Ishikawa (cell line): ENCODE measurements around the gene BAD.
A peak's percentile ranks its signal among the peaks of the same experiment; 100 is the strongest.

Experiments
- CEBPB ChIP-seq: IDR thresholded peaks from 2 replicates; pipeline ENCODE4 v1.6.1; 2012
- CREB1 ChIP-seq: IDR thresholded peaks from 2 replicates; pipeline ENCODE4 v1.6.1; 2012; ENCODE audit warnings: low read depth
- EGR1 ChIP-seq: IDR thresholded peaks from 2 replicates; pipeline ENCODE4 v1.6.1; 2012
- EP300 ChIP-seq: IDR thresholded peaks from 2 replicates; pipeline ENCODE4 v1.6.1; 2012; ENCODE audit warnings: borderline replicate concordance
- FOXM1 ChIP-seq: IDR thresholded peaks from 2 replicates; pipeline ENCODE4 v1.6.1; 2012; ENCODE audit warnings: low read depth, borderline replicate concordance
- NFIC ChIP-seq: IDR thresholded peaks from 2 replicates; pipeline ENCODE4 v1.6.1; 2012
- RAD21 ChIP-seq: IDR thresholded peaks from 2 replicates; pipeline ENCODE4 v1.6.1; 2012; ENCODE audit warnings: low read depth
- TAF1 ChIP-seq: IDR thresholded peaks from 2 replicates; pipeline ENCODE4 v1.6.1; 2012; ENCODE audit warnings: low read depth, mild to moderate bottlenecking
- TCF12 ChIP-seq: IDR thresholded peaks from 2 replicates; pipeline ENCODE4 v1.6.1; 2012; ENCODE audit warnings: low read depth
- TEAD4 ChIP-seq: IDR thresholded peaks from 2 replicates; pipeline ENCODE4 v1.6.1; 2012
- USF1 ChIP-seq: IDR thresholded peaks from 2 replicates; pipeline ENCODE4 v1.6.1; 2012
- YY1 ChIP-seq: IDR thresholded peaks from 2 replicates; pipeline ENCODE4 v1.6.1; 2012; ENCODE audit warnings: low read depth
- ZBTB7A ChIP-seq: IDR thresholded peaks from 2 replicates; pipeline ENCODE4 v1.6.1; 2012; ENCODE audit warnings: low read depth
- TF ChIP-seq, protein P1 (sequence below): IDR thresholded peaks from 2 replicates; pipeline ENCODE4 v1.6.1; 2012
- TF ChIP-seq, protein P2 (sequence below): IDR thresholded peaks from 2 replicates; pipeline ENCODE4 v1.6.1; 2012; ENCODE audit warnings: low read depth, mild to moderate bottlenecking

BAD gene

GRCh38 chr11:64246621-64246870, 37.9 kb downstream of the BAD start:
- TF ChIP-seq, protein P1, sequence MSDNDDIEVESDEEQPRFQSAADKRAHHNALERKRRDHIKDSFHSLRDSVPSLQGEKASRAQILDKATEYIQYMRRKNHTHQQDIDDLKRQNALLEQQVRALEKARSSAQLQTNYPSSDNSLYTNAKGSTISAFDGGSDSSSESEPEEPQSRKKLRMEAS, result peak; percentile 21; the same call in 1 of the 2 replicates
- TF ChIP-seq USF1 (peak; percentile 38; the same call in 1 of the 2 replicates), YY1 (peak; percentile 72)

DNA sequence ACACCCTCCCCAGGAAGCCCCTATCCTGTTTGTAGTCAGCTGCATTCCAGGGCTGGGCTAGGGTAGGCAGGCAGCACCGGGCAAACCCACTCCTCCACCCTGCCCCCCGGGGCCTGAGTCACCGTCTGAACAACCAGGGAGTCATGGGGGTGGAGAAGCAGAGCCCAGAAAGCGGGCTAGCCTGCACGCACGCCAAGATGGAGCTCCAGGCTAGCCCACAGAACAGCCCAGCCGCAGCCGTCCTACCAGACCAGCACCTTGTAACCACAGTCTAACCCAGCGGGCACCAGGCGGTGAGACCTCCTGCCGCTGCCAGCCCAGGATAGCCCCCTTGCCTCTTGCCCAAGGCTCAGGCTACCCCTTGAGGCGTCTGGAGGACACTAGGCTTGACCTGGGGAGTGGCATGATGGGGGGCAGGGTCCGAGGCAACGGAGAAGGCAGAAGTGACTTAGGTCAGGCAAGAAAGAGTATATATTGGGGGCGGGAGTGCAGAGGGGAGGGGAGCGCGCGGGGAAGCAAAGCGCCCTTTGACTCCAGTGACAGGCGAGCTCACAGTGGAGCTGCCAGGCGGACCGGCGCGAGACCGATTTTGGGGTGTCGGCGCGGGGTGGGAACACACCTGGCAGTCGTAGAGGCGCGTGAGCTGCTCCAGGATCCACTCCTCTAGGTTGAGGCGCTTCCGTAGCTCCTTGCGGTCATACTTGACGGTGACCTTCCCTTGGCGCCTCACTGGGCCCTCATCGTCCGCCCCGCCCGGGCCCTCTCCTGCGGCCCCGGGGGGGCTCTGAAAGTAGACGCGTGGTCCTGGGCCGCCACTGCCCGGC, 38.5 kb downstream of the BAD start:
- TF ChIP-seq YY1 (peak; percentile 33; the same call in 1 of the 2 replicates), TCF12 (no peak), RAD21 (no peak), USF1 (no peak), FOXM1 (no peak), TEAD4 (peak; percentile 52; the same call in 1 of the 2 replicates), CEBPB (no peak), CREB1 (no peak), TAF1 (peak; percentile 29), ZBTB7A (peak; percentile 68; the same call in 1 of the 2 replicates), EGR1 (no peak), NFIC (no peak), EP300 (no peak)
- TF ChIP-seq, protein P1, result no peak; the same call in 1 of the 2 replicates
- TF ChIP-seq, protein P2, sequence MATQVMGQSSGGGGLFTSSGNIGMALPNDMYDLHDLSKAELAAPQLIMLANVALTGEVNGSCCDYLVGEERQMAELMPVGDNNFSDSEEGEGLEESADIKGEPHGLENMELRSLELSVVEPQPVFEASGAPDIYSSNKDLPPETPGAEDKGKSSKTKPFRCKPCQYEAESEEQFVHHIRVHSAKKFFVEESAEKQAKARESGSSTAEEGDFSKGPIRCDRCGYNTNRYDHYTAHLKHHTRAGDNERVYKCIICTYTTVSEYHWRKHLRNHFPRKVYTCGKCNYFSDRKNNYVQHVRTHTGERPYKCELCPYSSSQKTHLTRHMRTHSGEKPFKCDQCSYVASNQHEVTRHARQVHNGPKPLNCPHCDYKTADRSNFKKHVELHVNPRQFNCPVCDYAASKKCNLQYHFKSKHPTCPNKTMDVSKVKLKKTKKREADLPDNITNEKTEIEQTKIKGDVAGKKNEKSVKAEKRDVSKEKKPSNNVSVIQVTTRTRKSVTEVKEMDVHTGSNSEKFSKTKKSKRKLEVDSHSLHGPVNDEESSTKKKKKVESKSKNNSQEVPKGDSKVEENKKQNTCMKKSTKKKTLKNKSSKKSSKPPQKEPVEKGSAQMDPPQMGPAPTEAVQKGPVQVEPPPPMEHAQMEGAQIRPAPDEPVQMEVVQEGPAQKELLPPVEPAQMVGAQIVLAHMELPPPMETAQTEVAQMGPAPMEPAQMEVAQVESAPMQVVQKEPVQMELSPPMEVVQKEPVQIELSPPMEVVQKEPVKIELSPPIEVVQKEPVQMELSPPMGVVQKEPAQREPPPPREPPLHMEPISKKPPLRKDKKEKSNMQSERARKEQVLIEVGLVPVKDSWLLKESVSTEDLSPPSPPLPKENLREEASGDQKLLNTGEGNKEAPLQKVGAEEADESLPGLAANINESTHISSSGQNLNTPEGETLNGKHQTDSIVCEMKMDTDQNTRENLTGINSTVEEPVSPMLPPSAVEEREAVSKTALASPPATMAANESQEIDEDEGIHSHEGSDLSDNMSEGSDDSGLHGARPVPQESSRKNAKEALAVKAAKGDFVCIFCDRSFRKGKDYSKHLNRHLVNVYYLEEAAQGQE, result no peak

DNA sequence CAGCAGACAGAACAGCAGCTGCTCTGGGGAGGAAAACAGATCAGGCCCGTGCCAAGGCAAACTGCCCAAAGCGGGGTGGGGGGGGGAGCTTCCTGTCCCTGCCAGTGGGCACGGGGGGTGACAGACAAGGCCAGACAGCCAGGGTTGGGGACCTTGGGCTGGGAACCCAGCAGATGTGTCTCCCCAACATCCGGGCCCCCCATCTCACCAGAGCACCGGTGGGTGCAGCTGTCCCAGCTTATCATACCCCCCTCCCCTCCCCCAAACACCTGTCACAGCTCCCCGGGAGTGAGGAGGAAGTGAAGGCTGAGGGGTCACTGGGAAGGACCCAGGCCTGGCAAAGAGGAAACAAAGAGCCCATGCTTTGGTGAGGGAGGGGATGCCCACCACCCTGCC, 39.1 kb downstream of the BAD start:
- no peak for TF ChIP-seq EP300
- no peak for TF ChIP-seq FOXM1
- no peak for TF ChIP-seq RAD21
- TF ChIP-seq, protein P1, result no peak
- TF ChIP-seq YY1, result no peak
- no peak for TF ChIP-seq CEBPB
- no peak for TF ChIP-seq CREB1
- TF ChIP-seq NFIC, result no peak
- no peak for TF ChIP-seq USF1
- no peak for TF ChIP-seq EGR1
- no peak for TF ChIP-seq TCF12
- TF ChIP-seq, protein P2, result no peak

GRCh38 chr11:64244966-64245365, 39.5 kb downstream of the BAD start:
- TF ChIP-seq, protein P2, result no peak
- TF ChIP-seq CREB1 (no peak), ZBTB7A (no peak), NFIC (no peak), TCF12 (no peak), YY1 (no peak), TEAD4 (no peak), FOXM1 (no peak), CEBPB (no peak), USF1 (no peak), TAF1 (no peak), EP300 (no peak), EGR1 (no peak), RAD21 (no peak)
- TF ChIP-seq, protein P1, result no peak
